DLD1 (cell line): ENCODE results near the gene CATSPER1.

ENCODE experiments used
- in situ Hi-C: cut with HindIII; loops from 2 replicates; pipeline ENCODE4 v1.10.0; 2017; ENCODE audit warnings: low sequenced_read_pairs

Gene CATSPER1

DNA sequence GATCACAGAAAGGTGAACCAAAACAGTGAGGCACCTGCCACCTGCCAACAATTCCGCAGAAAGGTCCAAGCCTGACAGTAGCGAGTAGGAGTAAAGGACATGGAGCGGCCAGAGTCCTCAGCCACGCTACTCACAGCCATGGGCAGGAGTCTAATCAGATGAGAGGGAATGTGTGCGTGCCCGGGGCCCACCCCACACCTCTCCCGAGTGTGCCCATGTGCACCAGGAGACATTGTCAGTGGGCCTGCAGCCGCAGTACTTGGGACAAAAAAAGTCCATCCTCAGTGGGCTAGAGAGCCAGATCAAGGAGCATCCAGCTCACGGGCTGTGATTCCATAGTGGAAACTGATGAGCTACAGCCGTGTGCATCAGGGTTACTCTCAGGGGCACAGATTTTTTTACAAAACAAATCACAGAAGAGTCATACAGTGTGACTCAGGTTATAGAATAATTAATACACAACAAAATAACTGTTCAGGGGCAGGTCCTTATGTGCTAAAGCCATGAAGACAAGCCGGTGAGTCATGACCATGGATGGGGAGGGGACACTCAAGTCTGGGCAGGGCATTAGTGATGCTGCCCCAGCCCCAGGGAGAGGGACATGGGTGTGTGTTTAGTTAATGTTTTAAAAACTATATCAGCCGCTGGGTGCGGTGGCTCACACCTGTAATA is 52.7 kb downstream of the CATSPER1 start:
- in situ Hi-C loops: no loop called here

DNA sequence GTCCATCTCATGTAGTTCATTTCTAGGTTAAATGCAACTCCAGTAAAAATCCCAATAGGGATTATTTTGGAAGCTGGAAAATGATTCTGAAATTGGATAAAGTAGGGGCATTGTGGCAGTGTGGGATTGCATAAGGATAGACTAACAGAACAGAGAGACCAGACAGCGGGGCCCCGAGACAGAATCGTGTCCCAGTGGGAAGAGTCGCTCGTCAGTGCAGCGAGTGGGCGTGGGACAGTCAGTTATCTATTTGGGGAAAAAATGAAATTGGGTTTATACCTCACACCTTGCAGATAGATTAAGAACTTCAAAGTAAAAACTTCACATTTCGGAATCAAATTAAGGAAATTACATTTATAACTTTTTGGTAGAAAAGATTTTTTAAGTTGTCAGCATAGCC is 54.2 kb downstream of the CATSPER1 start:
- in situ Hi-C loops: no loop called here

DNA sequence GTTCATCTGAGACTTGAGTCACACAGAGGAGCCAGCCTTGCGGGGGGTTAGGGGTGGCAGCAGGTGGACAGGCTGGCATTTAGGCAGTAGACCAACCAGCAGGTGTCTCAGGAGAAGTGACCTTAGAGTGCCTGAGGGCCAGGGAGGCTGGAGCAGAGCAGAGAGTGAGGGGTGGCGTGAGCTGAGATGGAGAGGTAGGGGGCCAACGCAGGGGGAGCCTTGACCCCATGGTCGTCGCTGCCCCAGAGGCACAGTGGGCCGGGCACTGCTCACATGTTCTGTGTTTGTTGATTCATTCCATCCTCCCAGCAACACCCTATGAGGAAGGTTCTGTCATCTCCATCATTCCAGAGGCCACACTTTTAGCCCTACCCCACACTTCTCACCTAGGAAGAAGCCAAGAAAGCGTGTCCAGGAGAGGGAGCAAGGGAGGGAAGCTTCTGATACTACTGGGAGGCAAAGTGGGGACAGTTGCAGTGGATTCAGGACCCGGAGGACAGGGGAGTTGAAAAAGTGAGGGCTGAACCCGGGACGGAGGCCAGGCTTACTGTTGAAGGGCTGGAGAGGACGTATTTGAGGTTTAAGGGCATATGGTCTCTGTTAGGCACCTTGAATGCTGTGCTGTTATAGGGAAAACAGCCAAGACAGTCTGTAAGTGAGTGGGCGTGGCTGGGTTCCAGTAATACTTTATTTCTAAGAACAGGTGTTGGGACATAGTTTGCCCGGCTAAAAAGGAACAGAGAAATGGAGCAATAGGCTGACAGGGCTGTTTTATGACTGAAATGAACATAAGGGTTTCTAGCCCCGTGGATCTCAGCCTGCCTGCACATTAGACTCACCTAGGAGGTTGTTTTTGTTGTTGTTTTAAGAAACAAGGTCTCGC is 57.4 kb downstream of the CATSPER1 start:
- in situ Hi-C loops: no loop called here

DNA sequence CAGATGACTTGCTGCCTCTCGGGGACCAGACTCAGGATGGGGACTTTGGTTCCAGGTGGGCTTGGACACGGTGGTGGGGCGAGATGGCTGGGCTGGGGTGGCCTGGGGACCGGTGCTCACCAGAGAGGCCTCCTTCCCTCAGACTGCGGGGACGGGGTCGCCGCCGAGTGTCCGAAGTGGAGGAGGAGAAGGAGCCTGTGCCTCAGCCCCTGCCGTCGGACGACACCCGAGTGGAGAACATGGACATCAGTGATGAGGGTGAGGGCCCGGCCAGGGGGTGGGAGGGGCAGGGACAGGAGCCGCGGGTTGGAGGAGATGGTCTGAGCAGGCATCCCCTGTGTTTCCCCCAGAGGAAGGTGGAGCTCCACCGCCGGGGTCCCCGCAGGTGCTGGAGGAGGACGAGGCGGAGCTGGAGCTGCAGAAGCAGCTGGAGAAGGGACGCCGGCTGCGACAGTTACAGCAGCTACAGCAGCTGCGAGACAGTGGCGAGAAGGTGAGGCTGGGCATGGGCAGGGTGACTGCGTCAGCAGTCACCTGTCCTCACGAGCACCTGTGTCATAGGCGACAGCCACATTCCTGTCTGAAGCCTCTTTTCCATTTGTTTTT is 58.8 kb downstream of the CATSPER1 start:
- in situ Hi-C loops: no loop called here
